OCI-LY7 (cell line): ENCODE measurements around the gene CMIP. TPM values are rescaled to one million over a fixed set of nuclear protein-coding genes. Genes with fewer than 3 reads are reported as not detected.

Experiments
- BruUV-seq: library from RNA; stranded (reverse); fragments of 400-500 nt; replicated peaks from 2 replicates; lab custom pipeline; 2021; lab: Mats Ljungman, UMichigan
- CTCF ChIA-PET: fragments of 300-600 bp; sonication (Branson Sonifier 250); formaldehyde crosslinking; loops from one replicate; lab custom pipeline; 2022; ENCODE audit warnings: antibody characterized with exemption; ENCODE audit not compliant: unreplicated experiment; lab: Charles Lee
- POLR2A ChIA-PET: fragments of 300-600 bp; sonication (Branson Sonifier 250); formaldehyde crosslinking; loops from one replicate; lab custom pipeline; 2022; ENCODE audit warnings: antibody characterized with exemption; lab: Charles Lee
- DNase-seq: peaks from one replicate; pipeline ENCODE4 v3.0.0-alpha.2; 2015; ENCODE audit warnings: low spot score
- H2AFZ ChIP-seq: fragments of 200-600 bp; sonication (generic), shearing (Covaris generic); 2 replicates; pipeline ENCODE4 v1.6.1; 2014; ENCODE audit warnings: mild to moderate bottlenecking, antibody characterized with exemption, low read length, moderate library complexity
- H3K27ac ChIP-seq: fragments of 200-600 bp; sonication (generic); 2 replicates; pipeline ENCODE4 v1.5.1; 2014; ENCODE audit warnings: mixed run types, low read depth, mild to moderate bottlenecking, moderate library complexity, low read length, inconsistent platforms; ENCODE audit not compliant: poor library complexity, severe bottlenecking
- H3K36me3 ChIP-seq: fragments of 200-600 bp; sonication (generic); 2 replicates; pipeline ENCODE4 v1.6.1; 2014; ENCODE audit warnings: mild to moderate bottlenecking, antibody characterized with exemption, low read length, moderate library complexity, mixed read lengths; ENCODE audit not compliant: insufficient read depth
- H3K4me1 ChIP-seq: fragments of 200-600 bp; sonication (generic); 2 replicates; pipeline ENCODE4 v1.5.1; 2014; ENCODE audit warnings: mild to moderate bottlenecking, low read length; ENCODE audit not compliant: insufficient read depth, poor library complexity, severe bottlenecking
- H3K4me2 ChIP-seq: fragments of 200-600 bp; sonication (generic); 2 replicates; pipeline ENCODE4 v1.6.1; 2014; ENCODE audit warnings: mild to moderate bottlenecking, low read length
- H3K4me3 ChIP-seq: fragments of 200-600 bp; sonication (generic); 2 replicates; pipeline ENCODE4 v1.5.1; 2014; ENCODE audit warnings: mild to moderate bottlenecking, low read depth, low read length; ENCODE audit not compliant: poor library complexity, severe bottlenecking
- H3K79me2 ChIP-seq: fragments of 200-600 bp; sonication (generic); 2 replicates; pipeline ENCODE4 v1.6.1; 2016; ENCODE audit warnings: low read depth, mild to moderate bottlenecking, low read length, moderate library complexity, mixed read lengths; ENCODE audit not compliant: insufficient read depth
- H3K9me2 ChIP-seq: fragments of 200-600 bp; sonication (generic); 2 replicates; pipeline ENCODE4 v1.6.1; 2016; ENCODE audit warnings: mild to moderate bottlenecking, low read length, mixed read lengths; ENCODE audit not compliant: insufficient read depth
- H3K9me3 ChIP-seq: fragments of 200-600 bp; sonication (generic); 2 replicates; pipeline ENCODE4 v1.6.1; 2014; ENCODE audit warnings: mild to moderate bottlenecking, mixed run types, low read length, mixed read lengths
- H4K20me1 ChIP-seq: fragments of 200-600 bp; sonication (generic); 2 replicates; pipeline ENCODE4 v1.6.1; 2014; ENCODE audit warnings: mild to moderate bottlenecking, antibody characterized with exemption, low read length, moderate library complexity, mixed read lengths; ENCODE audit not compliant: insufficient read depth
- CTCF ChIP-seq: fragments of 200-600 bp; sonication (generic); conservative IDR thresholded peaks from 2 replicates; pipeline ENCODE4 v1.5.1; 2014; ENCODE audit warnings: mild to moderate bottlenecking, antibody characterized with exemption, low read length, moderate library complexity, mixed read lengths
- EZH2phosphoT487 ChIP-seq: fragments of 200-600 bp; sonication (generic); IDR thresholded peaks from 2 replicates; pipeline ENCODE4 v1.6.1; 2018; ENCODE audit warnings: low read depth, borderline replicate concordance, mild to moderate bottlenecking, mixed run types, antibody characterized with exemption, low read length, moderate library complexity, mixed read lengths
- intact Hi-C: fragments of 100-400 bp; cut with micrococcal nuclease; formaldehyde crosslinking; loops from one replicate; pipeline ENCODE4 v1.10.0; 2022; ENCODE audit not compliant: unreplicated experiment
- total RNA-seq, 2 experiments: library from RNA; depleted of rRNA in 1 of 2; stranded (reverse); fragments of >200 nt in 1 of 2; shearing (Covaris generic) in 1 of 2; gene quantifications; 2 replicates each; pipeline ENCODE4 v1.2.3, GENCODE V29; 2014 to 2022

Gene CMIP
- total RNA-seq, 2 experiments from 2014 or later = 15.4 to 70.3 TPM

- Histone ChIP-seq H3K36me3 (no peaks in the 10 kb centered on the region), H3K79me2 (no peaks in the 10 kb centered on the region), H3K4me2 (no peak overlapping the region), H3K27ac (no peak overlapping the region), H3K4me3 (no peak overlapping the region), H2AFZ (no peak overlapping the region), H4K20me1 (no peaks in the 10 kb centered on the region), H3K4me1 (no peaks in the 10 kb centered on the region), H3K9me2 (no peaks in the 10 kb centered on the region), H3K9me3 (no peaks in the 10 kb centered on the region)
- no peak for DNase-seq
- intact Hi-C loops = no loop called here
- no peak for TF ChIP-seq CTCF
- TF ChIP-seq EZH2phosphoT487 = no peak
- BruUV-seq = no TSS peak
- CTCF ChIA-PET = no interaction called here
- POLR2A ChIA-PET = no interaction called here
Observed at GRCh38 chr16:81397058-81397878, 47.3 kb upstream of the CMIP start.

GRCh38 chr16:81397879-81398520, 46.6 kb upstream of the CMIP start:
- no peaks in the 10 kb centered on the region for H3K9me3 ChIP-seq
- H3K4me1 ChIP-seq = no peaks in the 10 kb centered on the region
- H3K4me2 ChIP-seq = no peak overlapping the region
- no TSS peak for BruUV-seq
- POLR2A ChIA-PET = no interaction called here
- H3K27ac ChIP-seq = no peak overlapping the region
- TF ChIP-seq CTCF (no peak), EZH2phosphoT487 (no peak)
- H4K20me1 ChIP-seq = no peaks in the 10 kb centered on the region
- H3K9me2 ChIP-seq = no peaks in the 10 kb centered on the region
- H3K4me3 ChIP-seq = no peak overlapping the region
- no peak for DNase-seq
- H3K79me2 ChIP-seq = no peaks in the 10 kb centered on the region
- CTCF ChIA-PET = no interaction called here
- no peak overlapping the region for H2AFZ ChIP-seq
- no peaks in the 10 kb centered on the region for H3K36me3 ChIP-seq
- intact Hi-C loops = no loop called here

GRCh38 chr16:81399909-81400308, 44.7 kb upstream of the CMIP start:
- H3K36me3 ChIP-seq = no peaks in the 10 kb centered on the region
- H3K9me3 ChIP-seq = no peaks in the 10 kb centered on the region
- DNase-seq = no peak
- ChIA-PET CTCF (interaction anchor here (0.6 kb wide), 1 partner anchor 31 kb away, joined by 3 read pairs; no protein-coding TSS in a partner anchor), POLR2A (no interaction called here)
- no peaks in the 10 kb centered on the region for H3K79me2 ChIP-seq
- H3K4me1 ChIP-seq = peaks cover 10% of the 10 kb centered on the region
- no peaks in the 10 kb centered on the region for H3K9me2 ChIP-seq
- TF ChIP-seq CTCF (no peak), EZH2phosphoT487 (no peak)
- no peak overlapping the region for H3K4me3 ChIP-seq
- H3K4me2 ChIP-seq = no peak overlapping the region
- no TSS peak for BruUV-seq
- no peaks in the 10 kb centered on the region for H4K20me1 ChIP-seq
- intact Hi-C loops = no loop called here
- H2AFZ ChIP-seq = no peak overlapping the region
- H3K27ac ChIP-seq = no peak overlapping the region
